Loucy (cell line): ENCODE data around the gene NFYA.

ENCODE experiments used
- H2AFZ ChIP-seq: fragments of 200-600 bp; sonication (generic); 2 replicates; pipeline ENCODE4 v1.6.0; 2016; ENCODE audit warnings: antibody characterized with exemption, mild to moderate bottlenecking, low read length, moderate library complexity
- H3F3A ChIP-seq: fragments of 200-600 bp; 2 replicates; pipeline ENCODE4 v1.6.0; 2016; ENCODE audit warnings: antibody characterized with exemption, low read depth, mild to moderate bottlenecking
- H3K27me3 ChIP-seq: fragments of 200-600 bp; sonication (generic); 2 replicates; pipeline ENCODE4 v1.6.1; 2014; ENCODE audit warnings: low read length, mild to moderate bottlenecking; ENCODE audit not compliant: insufficient read depth, poor library complexity, severe bottlenecking
- H3K36me3 ChIP-seq: fragments of 200-600 bp; sonication (generic); 2 replicates; pipeline ENCODE4 v1.6.1; 2016; ENCODE audit warnings: low read length; ENCODE audit not compliant: insufficient read depth
- H3K4me1 ChIP-seq: fragments of 200-600 bp; sonication (generic); 2 replicates; pipeline ENCODE4 v1.5.1; 2014; ENCODE audit warnings: low read length, mild to moderate bottlenecking; ENCODE audit not compliant: insufficient read depth, poor library complexity, severe bottlenecking
- H3K4me2 ChIP-seq: fragments of 200-600 bp; sonication (generic); 2 replicates; pipeline ENCODE4 v1.6.0; 2014; ENCODE audit warnings: antibody characterized with exemption, low read length, low read depth, mild to moderate bottlenecking; ENCODE audit not compliant: poor library complexity, severe bottlenecking
- H3K4me3 ChIP-seq: fragments of 200-600 bp; sonication (generic); 2 replicates; pipeline ENCODE4 v1.5.1; 2014; ENCODE audit warnings: low read length, mild to moderate bottlenecking, mixed read lengths; ENCODE audit not compliant: poor library complexity, severe bottlenecking
- H3K79me2 ChIP-seq: fragments of 200-600 bp; sonication (generic); 2 replicates; pipeline ENCODE4 v1.6.1; 2014; ENCODE audit warnings: low read length; ENCODE audit not compliant: insufficient read depth
- H3K9ac ChIP-seq: fragments of 200-600 bp; sonication (generic); 2 replicates; pipeline ENCODE4 v1.6.0; 2014; ENCODE audit warnings: mild to moderate bottlenecking, low read depth, low read length, moderate library complexity; ENCODE audit not compliant: poor library complexity, severe bottlenecking
- H3K9me2 ChIP-seq: fragments of 200-600 bp; sonication (generic); replicated peaks from 2 replicates; pipeline ENCODE4 v1.6.1; 2016; ENCODE audit warnings: low read depth, low read length, mixed read lengths
- H3K9me3 ChIP-seq: fragments of 200-600 bp; sonication (generic); 2 replicates; pipeline ENCODE4 v1.6.1; 2014; ENCODE audit warnings: mild to moderate bottlenecking, antibody characterized with exemption, low read length, low read depth; ENCODE audit not compliant: insufficient read depth
- H4K20me1 ChIP-seq: fragments of 200-600 bp; sonication (generic); 2 replicates; pipeline ENCODE4 v1.6.0; 2014; ENCODE audit warnings: antibody characterized with exemption, low read length, mild to moderate bottlenecking; ENCODE audit not compliant: insufficient read depth, poor library complexity, severe bottlenecking
- EZH2phosphoT487 ChIP-seq: fragments of 200-600 bp; IDR thresholded peaks from 2 replicates; pipeline ENCODE4 v1.6.1; 2018; ENCODE audit warnings: antibody characterized with exemption, mild to moderate bottlenecking, moderate library complexity, borderline replicate concordance

NFYA gene

DNA sequence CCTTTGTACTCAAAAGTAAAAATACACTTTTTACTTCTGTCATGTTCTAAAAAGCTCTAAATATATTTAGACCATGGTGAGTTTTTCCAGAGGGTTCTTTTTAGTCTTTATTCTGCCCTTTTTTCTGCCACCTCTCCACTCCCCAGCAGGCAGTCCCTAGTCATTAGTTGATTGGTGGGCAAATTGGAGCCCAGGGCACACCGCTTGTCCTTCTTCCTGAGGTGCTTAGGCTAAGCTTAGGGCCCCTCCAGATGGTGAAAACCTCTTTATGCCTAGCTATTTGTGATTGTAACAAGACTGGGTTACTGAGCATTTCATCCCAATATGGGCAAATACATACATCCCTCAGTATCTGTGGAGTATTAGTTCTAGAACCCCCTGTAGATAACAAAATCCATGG is 75.1 kb downstream of the NFYA start:
- TF ChIP-seq EZH2phosphoT487, result no peak
- Histone ChIP-seq H4K20me1 (no peaks in the 10 kb centered on the region), H3K9ac (no peak overlapping the region), H3K4me1 (no peaks in the 10 kb centered on the region), H3K4me3 (no peak overlapping the region), H3K79me2 (no peaks in the 10 kb centered on the region), H3F3A (no peaks in the 10 kb centered on the region), H3K9me3 (no peaks in the 10 kb centered on the region), H3K4me2 (no peak overlapping the region), H2AFZ (no peak overlapping the region), H3K27me3 (no peaks in the 10 kb centered on the region), H3K9me2 (no peaks in the 10 kb centered on the region), H3K36me3 (no peaks in the 10 kb centered on the region)
